HEK293 (cell line): Measurements from ENCODE around the gene OR52I1.

Source experiments
- HOXA7 ChIP-seq: sonication (generic); formaldehyde crosslinking; IDR thresholded peaks from 2 replicates; pipeline ENCODE4 v1.8.1; 2022; ENCODE audit warnings: missing genetic modification reagents, borderline replicate concordance
- HOXD13 ChIP-seq: sonication (generic); formaldehyde crosslinking; IDR thresholded peaks from 2 replicates; pipeline ENCODE4 v1.8.0; 2022; ENCODE audit warnings: missing genetic modification reagents, borderline replicate concordance
- KLF7 ChIP-seq: fragments of 450-650 bp; formaldehyde crosslinking; IDR thresholded peaks from 2 replicates; pipeline ENCODE4 v1.5.1; 2016; ENCODE audit warnings: missing biosample characterization, missing genetic modification characterization, borderline replicate concordance
- OVOL3 ChIP-seq: fragments of 450-650 bp; formaldehyde crosslinking; IDR thresholded peaks from 2 replicates; pipeline ENCODE4 v1.5.1; 2016; ENCODE audit warnings: missing biosample characterization, missing genetic modification characterization
- RBAK ChIP-seq: fragments of 450-650 bp; formaldehyde crosslinking; IDR thresholded peaks from 2 replicates; pipeline ENCODE4 v1.5.1; 2016; ENCODE audit warnings: missing biosample characterization, missing genetic modification characterization
- REPIN1 ChIP-seq: fragments of 450-650 bp; formaldehyde crosslinking; IDR thresholded peaks from 2 replicates; pipeline ENCODE4 v1.5.1; 2017; ENCODE audit warnings: missing biosample characterization, missing genetic modification characterization, low read depth
- SETDB1 ChIP-seq: IDR thresholded peaks from one replicate; pipeline ENCODE4 v1.6.1; 2017; ENCODE audit warnings: mild to moderate bottlenecking, low read length, moderate library complexity, mixed read lengths; ENCODE audit not compliant: insufficient read length
- SP2 ChIP-seq: fragments of 450-650 bp; formaldehyde crosslinking; IDR thresholded peaks from 2 replicates; pipeline ENCODE4 v1.5.1; 2016; ENCODE audit warnings: missing biosample characterization, missing genetic modification characterization
- TCF7L2 ChIP-seq: IDR thresholded peaks from 2 replicates; pipeline ENCODE4 v1.6.1; 2011; ENCODE audit warnings: low read depth, mild to moderate bottlenecking, inconsistent platforms, low read length, moderate library complexity, borderline replicate concordance
- WT1 ChIP-seq: fragments of 450-650 bp; formaldehyde crosslinking; IDR thresholded peaks from 2 replicates; pipeline ENCODE4 v1.5.1; 2016; ENCODE audit warnings: missing biosample characterization, missing genetic modification characterization
- ZBTB21 ChIP-seq: fragments of 450-650 bp; formaldehyde crosslinking; IDR thresholded peaks from 2 replicates; pipeline ENCODE4 v1.5.1; 2017; ENCODE audit warnings: missing biosample characterization, missing genetic modification characterization
- ZBTB26 ChIP-seq: fragments of 450-650 bp; formaldehyde crosslinking; optimal IDR thresholded peaks from 2 replicates; pipeline ENCODE3; 2016; ENCODE audit warnings: missing biosample characterization, mild to moderate bottlenecking, missing genetic modification characterization
- ZBTB7A ChIP-seq: fragments of 450-650 bp; formaldehyde crosslinking; IDR thresholded peaks from 2 replicates; pipeline ENCODE4 v1.5.1; 2016; ENCODE audit warnings: low read depth, missing biosample characterization, missing genetic modification characterization
- ZBTB8A ChIP-seq: fragments of 450-650 bp; formaldehyde crosslinking; IDR thresholded peaks from 2 replicates; pipeline ENCODE4 v1.5.1; 2016; ENCODE audit warnings: missing biosample characterization, missing genetic modification characterization
- ZEB2 ChIP-seq: fragments of 450-650 bp; formaldehyde crosslinking; IDR thresholded peaks from 2 replicates; pipeline ENCODE4 v1.5.1; 2016; ENCODE audit warnings: missing biosample characterization, missing genetic modification characterization
- ZFP41 ChIP-seq: fragments of 450-650 bp; formaldehyde crosslinking; IDR thresholded peaks from 2 replicates; pipeline ENCODE4 v1.5.1; 2016; ENCODE audit warnings: missing biosample characterization, missing genetic modification characterization, borderline replicate concordance
- ZNF10 ChIP-seq: fragments of 450-650 bp; formaldehyde crosslinking; IDR thresholded peaks from 2 replicates; pipeline ENCODE4 v1.5.1; 2017; ENCODE audit warnings: missing biosample characterization, missing genetic modification characterization
- ZNF133 ChIP-seq: fragments of 450-650 bp; formaldehyde crosslinking; IDR thresholded peaks from 2 replicates; pipeline ENCODE4 v1.5.1; 2016; ENCODE audit warnings: missing biosample characterization, missing genetic modification characterization
- ZNF184 ChIP-seq: fragments of 450-650 bp; IDR thresholded peaks from 2 replicates; pipeline ENCODE4 v1.5.1; 2018; ENCODE audit warnings: missing biosample characterization, mild to moderate bottlenecking, missing genetic modification characterization
- ZNF19 ChIP-seq: fragments of 450-650 bp; formaldehyde crosslinking; IDR thresholded peaks from 2 replicates; pipeline ENCODE4; 2016; ENCODE audit warnings: missing biosample characterization, missing genetic modification characterization, low read depth
- ZNF211 ChIP-seq: fragments of 450-650 bp; formaldehyde crosslinking; IDR thresholded peaks from 2 replicates; pipeline ENCODE4 v1.5.1; 2016; ENCODE audit warnings: low read depth, missing biosample characterization, missing genetic modification characterization
- ZNF350 ChIP-seq: fragments of 450-650 bp; formaldehyde crosslinking; IDR thresholded peaks from 2 replicates; pipeline ENCODE4 v1.5.0; 2017; ENCODE audit warnings: missing biosample characterization, mild to moderate bottlenecking, missing genetic modification characterization
- ZNF366 ChIP-seq: fragments of 450-650 bp; formaldehyde crosslinking; conservative IDR thresholded peaks from 2 replicates; pipeline ENCODE4 v1.5.1; 2016; ENCODE audit warnings: missing biosample characterization, missing genetic modification characterization
- ZNF426 ChIP-seq: fragments of 450-650 bp; formaldehyde crosslinking; IDR thresholded peaks from 2 replicates; pipeline ENCODE4 v1.5.1; 2017; ENCODE audit warnings: missing biosample characterization, missing genetic modification characterization, mild to moderate bottlenecking, inconsistent platforms, moderate library complexity
- ZNF501 ChIP-seq: fragments of 450-650 bp; formaldehyde crosslinking; IDR thresholded peaks from 2 replicates; pipeline ENCODE4 v1.5.1; 2016; ENCODE audit warnings: missing biosample characterization, missing genetic modification characterization
- ZNF561 ChIP-seq: fragments of 450-650 bp; IDR thresholded peaks from 2 replicates; pipeline ENCODE4 v1.5.1; 2018; ENCODE audit warnings: missing biosample characterization, missing genetic modification characterization, borderline replicate concordance
- ZNF610 ChIP-seq: fragments of 450-650 bp; formaldehyde crosslinking; IDR thresholded peaks from 2 replicates; pipeline ENCODE4 v1.5.1; 2016; ENCODE audit warnings: missing biosample characterization, missing genetic modification characterization, borderline replicate concordance
- ZNF670 ChIP-seq: fragments of 450-650 bp; formaldehyde crosslinking; IDR thresholded peaks from 2 replicates; pipeline ENCODE4 v1.5.1; 2016; ENCODE audit warnings: missing biosample characterization, missing genetic modification characterization, low read depth
- ZNF677 ChIP-seq: fragments of 450-650 bp; IDR thresholded peaks from 2 replicates; pipeline ENCODE4 v1.5.0; 2018; ENCODE audit warnings: missing biosample characterization, mild to moderate bottlenecking, missing genetic modification characterization, moderate library complexity
- ZNF776 ChIP-seq: fragments of 450-650 bp; formaldehyde crosslinking; IDR thresholded peaks from 2 replicates; pipeline ENCODE4 v1.5.0; 2017; ENCODE audit warnings: missing biosample characterization, missing genetic modification characterization, borderline replicate concordance
- ZNF837 ChIP-seq: fragments of 450-650 bp; formaldehyde crosslinking; IDR thresholded peaks from 2 replicates; pipeline ENCODE4 v1.5.1; 2016; ENCODE audit warnings: missing biosample characterization, missing genetic modification characterization
- ZSCAN23 ChIP-seq: fragments of 450-650 bp; formaldehyde crosslinking; IDR thresholded peaks from 2 replicates; pipeline ENCODE4 v1.5.1; 2016; ENCODE audit warnings: missing biosample characterization, missing genetic modification characterization
- TF ChIP-seq, protein P1 (sequence below): fragments of 450-650 bp; formaldehyde crosslinking; IDR thresholded peaks from 2 replicates; pipeline ENCODE4 v1.5.1; 2016; ENCODE audit warnings: missing biosample characterization, missing genetic modification characterization
- TF ChIP-seq, protein P2 (sequence below): fragments of 450-650 bp; formaldehyde crosslinking; IDR thresholded peaks from 2 replicates; pipeline ENCODE4 v1.5.1; 2016; ENCODE audit warnings: missing biosample characterization, missing genetic modification characterization
- TF ChIP-seq, protein P3 (sequence below): fragments of 450-650 bp; formaldehyde crosslinking; IDR thresholded peaks from 2 replicates; pipeline ENCODE4 v1.5.1; 2016; ENCODE audit warnings: missing biosample characterization, missing genetic modification characterization

OR52I1 gene

GRCh38 chr11:4607781-4608666 is 14.2 kb downstream of the OR52I1 start, which contains the start of gene TRIM68 (continued):
- peak; percentile 20 for TF ChIP-seq ZBTB26
- TF ChIP-seq ZNF10 (tag by site-specific recombination) = peak; percentile 65
- TF ChIP-seq ZEB2 (tag by site-specific recombination) = peak; percentile 53; the same call in 1 of the 2 replicates
- TF ChIP-seq, protein P1, sequence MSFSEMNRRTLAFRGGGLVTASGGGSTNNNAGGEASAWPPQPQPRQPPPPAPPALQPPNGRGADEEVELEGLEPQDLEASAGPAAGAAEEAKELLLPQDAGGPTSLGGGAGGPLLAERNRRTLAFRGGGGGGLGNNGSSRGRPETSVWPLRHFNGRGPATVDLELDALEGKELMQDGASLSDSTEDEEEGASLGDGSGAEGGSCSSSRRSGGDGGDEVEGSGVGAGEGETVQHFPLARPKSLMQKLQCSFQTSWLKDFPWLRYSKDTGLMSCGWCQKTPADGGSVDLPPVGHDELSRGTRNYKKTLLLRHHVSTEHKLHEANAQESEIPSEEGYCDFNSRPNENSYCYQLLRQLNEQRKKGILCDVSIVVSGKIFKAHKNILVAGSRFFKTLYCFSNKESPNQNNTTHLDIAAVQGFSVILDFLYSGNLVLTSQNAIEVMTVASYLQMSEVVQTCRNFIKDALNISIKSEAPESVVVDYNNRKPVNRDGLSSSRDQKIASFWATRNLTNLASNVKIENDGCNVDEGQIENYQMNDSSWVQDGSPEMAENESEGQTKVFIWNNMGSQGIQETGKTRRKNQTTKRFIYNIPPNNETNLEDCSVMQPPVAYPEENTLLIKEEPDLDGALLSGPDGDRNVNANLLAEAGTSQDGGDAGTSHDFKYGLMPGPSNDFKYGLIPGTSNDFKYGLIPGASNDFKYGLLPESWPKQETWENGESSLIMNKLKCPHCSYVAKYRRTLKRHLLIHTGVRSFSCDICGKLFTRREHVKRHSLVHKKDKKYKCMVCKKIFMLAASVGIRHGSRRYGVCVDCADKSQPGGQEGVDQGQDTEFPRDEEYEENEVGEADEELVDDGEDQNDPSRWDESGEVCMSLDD (tag by site-specific recombination) = no peak
- TF ChIP-seq ZNF501 (tag by site-specific recombination) = peak; percentile 40; the same call in 1 of the 2 replicates
- TF ChIP-seq ZNF133 (tag by site-specific recombination) = no peak
- TF ChIP-seq ZSCAN23 (tag by site-specific recombination) = no peak
- peak; percentile 77 for TF ChIP-seq ZNF350 (tag by site-specific recombination)
- TF ChIP-seq ZNF184 (tag by site-specific recombination) = no peak
- 0 out of 2 replicates have a peak, but pooled peaks have one; percentile 30 for TF ChIP-seq ZNF561 (tag by site-specific recombination)
- TF ChIP-seq REPIN1 = no peak
- TF ChIP-seq HOXD13 (CRISPR knock-in tag) = no peak
- no peak for TF ChIP-seq ZNF366
- no peak for TF ChIP-seq ZNF426 (tag by site-specific recombination)
- TF ChIP-seq SP2 = peak; percentile 91
- TF ChIP-seq ZNF19 = no peak
- TF ChIP-seq SETDB1 = peak; percentile 43
- TF ChIP-seq WT1 (tag by site-specific recombination) = no peak
- TF ChIP-seq, protein P2, sequence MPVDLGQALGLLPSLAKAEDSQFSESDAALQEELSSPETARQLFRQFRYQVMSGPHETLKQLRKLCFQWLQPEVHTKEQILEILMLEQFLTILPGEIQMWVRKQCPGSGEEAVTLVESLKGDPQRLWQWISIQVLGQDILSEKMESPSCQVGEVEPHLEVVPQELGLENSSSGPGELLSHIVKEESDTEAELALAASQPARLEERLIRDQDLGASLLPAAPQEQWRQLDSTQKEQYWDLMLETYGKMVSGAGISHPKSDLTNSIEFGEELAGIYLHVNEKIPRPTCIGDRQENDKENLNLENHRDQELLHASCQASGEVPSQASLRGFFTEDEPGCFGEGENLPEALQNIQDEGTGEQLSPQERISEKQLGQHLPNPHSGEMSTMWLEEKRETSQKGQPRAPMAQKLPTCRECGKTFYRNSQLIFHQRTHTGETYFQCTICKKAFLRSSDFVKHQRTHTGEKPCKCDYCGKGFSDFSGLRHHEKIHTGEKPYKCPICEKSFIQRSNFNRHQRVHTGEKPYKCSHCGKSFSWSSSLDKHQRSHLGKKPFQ (tag by site-specific recombination) = no peak
- TF ChIP-seq TCF7L2 = no peak
- no peak for TF ChIP-seq ZNF211 (tag by site-specific recombination)
- no peak for TF ChIP-seq ZFP41
- peak; percentile 78; the same call in 1 of the 2 replicates for TF ChIP-seq ZNF610 (tag by site-specific recombination)
- TF ChIP-seq, protein P3, sequence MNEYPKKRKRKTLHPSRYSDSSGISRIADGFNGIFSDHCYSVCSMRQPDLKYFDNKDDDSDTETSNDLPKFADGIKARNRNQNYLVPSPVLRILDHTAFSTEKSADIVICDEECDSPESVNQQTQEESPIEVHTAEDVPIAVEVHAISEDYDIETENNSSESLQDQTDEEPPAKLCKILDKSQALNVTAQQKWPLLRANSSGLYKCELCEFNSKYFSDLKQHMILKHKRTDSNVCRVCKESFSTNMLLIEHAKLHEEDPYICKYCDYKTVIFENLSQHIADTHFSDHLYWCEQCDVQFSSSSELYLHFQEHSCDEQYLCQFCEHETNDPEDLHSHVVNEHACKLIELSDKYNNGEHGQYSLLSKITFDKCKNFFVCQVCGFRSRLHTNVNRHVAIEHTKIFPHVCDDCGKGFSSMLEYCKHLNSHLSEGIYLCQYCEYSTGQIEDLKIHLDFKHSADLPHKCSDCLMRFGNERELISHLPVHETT = no peak
- TF ChIP-seq HOXA7 (CRISPR knock-in tag) = no peak
- TF ChIP-seq ZNF670 = no peak
- no peak for TF ChIP-seq OVOL3 (tag by site-specific recombination)
- no peak for TF ChIP-seq ZNF776 (tag by site-specific recombination)
- no peak for TF ChIP-seq ZNF677 (tag by site-specific recombination)
- peak; percentile 90 for TF ChIP-seq ZBTB8A
- TF ChIP-seq ZBTB21 (tag by site-specific recombination) = no peak
- no peak for TF ChIP-seq KLF7 (tag by site-specific recombination)
- no peak for TF ChIP-seq RBAK (tag by site-specific recombination)
- TF ChIP-seq ZNF837 (tag by site-specific recombination) = no peak
- no peak for TF ChIP-seq ZBTB7A (tag by site-specific recombination)
